Astrocyte (in vitro differentiated cells and primary cell): ENCODE measurements around the gene KLC4. TPM values are rescaled to one million over a fixed set of nuclear protein-coding genes. Genes with fewer than 3 reads are reported as not detected.

Experiments used
- DNase-seq: peaks from one replicate; pipeline ENCODE4 v3.0.0-alpha.2; 2010; ENCODE audit warnings: low read depth
- FAIRE-seq: peaks from 2 replicates; lab custom pipeline; 2011; peaks lifted over from hg19 to GRCh38; lab: Jason Lieb, UNC
- H2AFZ ChIP-seq: 2 replicates; pipeline ENCODE4 v1.6.0; 2012; ENCODE audit warnings: low read depth, low read length, inconsistent platforms
- H3K27ac ChIP-seq: 2 replicates; pipeline ENCODE4 v1.5.1; 2011; ENCODE audit warnings: low read depth, low read length, inconsistent platforms
- H3K27me3 ChIP-seq: 2 replicates; pipeline ENCODE4 v1.6.0; 2011; ENCODE audit warnings: low read length, inconsistent platforms; ENCODE audit not compliant: insufficient read depth
- H3K36me3 ChIP-seq: 2 replicates; pipeline ENCODE4 v1.5.1; 2011; ENCODE audit warnings: low read length, inconsistent platforms; ENCODE audit not compliant: insufficient read depth
- H3K4me1 ChIP-seq: 2 replicates; pipeline ENCODE4 v1.5.1; 2011; ENCODE audit warnings: low read length, inconsistent platforms; ENCODE audit not compliant: insufficient read depth
- H3K4me2 ChIP-seq: 2 replicates; pipeline ENCODE4 v1.6.0; 2012; ENCODE audit warnings: low read length, inconsistent platforms
- H3K4me3 ChIP-seq: 2 replicates; pipeline ENCODE4 v1.5.1; 2011; ENCODE audit warnings: low read depth, mild to moderate bottlenecking, low read length, inconsistent platforms; ENCODE audit not compliant: insufficient read depth
- H3K79me2 ChIP-seq: 2 replicates; pipeline ENCODE4 v1.6.0; 2012; ENCODE audit warnings: mild to moderate bottlenecking, low read length, inconsistent platforms; ENCODE audit not compliant: insufficient read depth
- H3K9ac ChIP-seq: 2 replicates; pipeline ENCODE4 v1.6.0; 2012; ENCODE audit warnings: mild to moderate bottlenecking, low read length, inconsistent platforms
- H3K9me3 ChIP-seq: 2 replicates; pipeline ENCODE4 v1.5.1; 2012; ENCODE audit warnings: low read depth, mild to moderate bottlenecking, low read length, inconsistent platforms; ENCODE audit not compliant: insufficient read depth
- H4K20me1 ChIP-seq: 2 replicates; pipeline ENCODE4 v1.6.0; 2012; ENCODE audit warnings: low read length, inconsistent platforms; ENCODE audit not compliant: insufficient read depth
- H3K27ac Mint-ChIP-seq: one replicate; pipeline ENCODE4 v1.8.0; 2021; ENCODE audit warnings: mild to moderate bottlenecking, mixed read lengths; ENCODE audit not compliant: unreplicated experiment
- H3K27me3 Mint-ChIP-seq: one replicate; pipeline ENCODE4 v1.8.0; 2021; ENCODE audit warnings: low read depth, mixed read lengths; ENCODE audit not compliant: unreplicated experiment
- H3K36me3 Mint-ChIP-seq: one replicate; pipeline ENCODE4 v1.8.0; 2021; ENCODE audit warnings: low read depth, mixed read lengths; ENCODE audit not compliant: unreplicated experiment
- H3K4me1 Mint-ChIP-seq: one replicate; pipeline ENCODE4 v1.8.0; 2021; ENCODE audit warnings: low read depth, mixed read lengths; ENCODE audit not compliant: unreplicated experiment
- H3K4me3 Mint-ChIP-seq: one replicate; pipeline ENCODE4 v1.8.0; 2021; ENCODE audit warnings: mild to moderate bottlenecking, moderate library complexity, mixed read lengths; ENCODE audit not compliant: unreplicated experiment
- H3K9me3 Mint-ChIP-seq: one replicate; pipeline ENCODE4 v1.8.0; 2021; ENCODE audit warnings: mild to moderate bottlenecking, mixed read lengths; ENCODE audit not compliant: unreplicated experiment
- EZH2 ChIP-seq: IDR thresholded peaks from 2 replicates; pipeline ENCODE4 v1.6.1; 2012; ENCODE audit warnings: mild to moderate bottlenecking, low read length, inconsistent platforms; ENCODE audit not compliant: insufficient read depth
- total RNA-seq: library from RNA; stranded (reverse); gene quantifications from 2 replicates; pipeline ENCODE4 v1.2.1, GENCODE V29; 2021
- TF ChIP-seq, protein P1 (sequence below): IDR thresholded peaks from 2 replicates; pipeline ENCODE4 v1.5.1; 2011; ENCODE audit warnings: low read depth, mild to moderate bottlenecking, inconsistent platforms, low read length, moderate library complexity; ENCODE audit not compliant: insufficient read depth

Gene KLC4
- total RNA-seq, 1 donor from 2014 or later: 35.4 TPM

DNA sequence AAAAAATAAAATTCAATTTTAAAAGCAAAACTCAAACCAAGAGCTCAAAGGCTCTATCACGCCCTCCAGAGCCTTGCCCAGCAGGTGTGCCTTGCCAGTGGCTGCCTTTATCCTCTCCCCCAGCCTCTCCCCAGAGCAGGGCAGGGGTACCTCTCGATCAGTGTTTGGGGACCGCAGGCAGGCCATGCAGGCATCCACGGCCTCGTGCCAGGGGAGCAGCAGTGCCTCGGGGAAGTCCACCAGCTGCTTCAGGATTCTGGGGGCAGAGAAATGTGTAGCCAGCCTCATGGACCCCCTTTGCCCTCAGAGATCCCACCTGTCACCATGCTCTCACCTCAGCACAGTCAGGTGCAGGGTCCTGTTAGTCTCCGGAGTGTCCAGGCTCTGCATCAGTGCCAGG, 11.4 kb upstream of the KLC4 start:
- Histone ChIP-seq H3K27ac (no peak overlapping the region), H3K9ac (no peak overlapping the region), H4K20me1 (no peaks in the 10 kb centered on the region), H3K27me3 (no peaks in the 10 kb centered on the region), H3K79me2 (peaks cover 32% of the 10 kb centered on the region), H3K4me1 (peaks cover 15% of the 10 kb centered on the region), H3K4me3 (no peak overlapping the region), H3K36me3 (peaks cover 18% of the 10 kb centered on the region), H3K4me2 (no peak overlapping the region), H3K9me3 (no peaks in the 10 kb centered on the region), H2AFZ (no peak overlapping the region)
- TF ChIP-seq, protein P1, sequence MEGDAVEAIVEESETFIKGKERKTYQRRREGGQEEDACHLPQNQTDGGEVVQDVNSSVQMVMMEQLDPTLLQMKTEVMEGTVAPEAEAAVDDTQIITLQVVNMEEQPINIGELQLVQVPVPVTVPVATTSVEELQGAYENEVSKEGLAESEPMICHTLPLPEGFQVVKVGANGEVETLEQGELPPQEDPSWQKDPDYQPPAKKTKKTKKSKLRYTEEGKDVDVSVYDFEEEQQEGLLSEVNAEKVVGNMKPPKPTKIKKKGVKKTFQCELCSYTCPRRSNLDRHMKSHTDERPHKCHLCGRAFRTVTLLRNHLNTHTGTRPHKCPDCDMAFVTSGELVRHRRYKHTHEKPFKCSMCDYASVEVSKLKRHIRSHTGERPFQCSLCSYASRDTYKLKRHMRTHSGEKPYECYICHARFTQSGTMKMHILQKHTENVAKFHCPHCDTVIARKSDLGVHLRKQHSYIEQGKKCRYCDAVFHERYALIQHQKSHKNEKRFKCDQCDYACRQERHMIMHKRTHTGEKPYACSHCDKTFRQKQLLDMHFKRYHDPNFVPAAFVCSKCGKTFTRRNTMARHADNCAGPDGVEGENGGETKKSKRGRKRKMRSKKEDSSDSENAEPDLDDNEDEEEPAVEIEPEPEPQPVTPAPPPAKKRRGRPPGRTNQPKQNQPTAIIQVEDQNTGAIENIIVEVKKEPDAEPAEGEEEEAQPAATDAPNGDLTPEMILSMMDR: no peak
- TF ChIP-seq EZH2: no peak
- DNase-seq: no peak
- Mint-ChIP-seq H3K4me3 (no peak overlapping the region), H3K27ac (no peak overlapping the region), H3K4me1 (peaks cover 20% of the 10 kb centered on the region), H3K9me3 (peaks cover 3% of the 10 kb centered on the region), H3K27me3 (no peaks in the 10 kb centered on the region), H3K36me3 (peaks cover 35% of the 10 kb centered on the region)
- no peak for FAIRE-seq

DNA sequence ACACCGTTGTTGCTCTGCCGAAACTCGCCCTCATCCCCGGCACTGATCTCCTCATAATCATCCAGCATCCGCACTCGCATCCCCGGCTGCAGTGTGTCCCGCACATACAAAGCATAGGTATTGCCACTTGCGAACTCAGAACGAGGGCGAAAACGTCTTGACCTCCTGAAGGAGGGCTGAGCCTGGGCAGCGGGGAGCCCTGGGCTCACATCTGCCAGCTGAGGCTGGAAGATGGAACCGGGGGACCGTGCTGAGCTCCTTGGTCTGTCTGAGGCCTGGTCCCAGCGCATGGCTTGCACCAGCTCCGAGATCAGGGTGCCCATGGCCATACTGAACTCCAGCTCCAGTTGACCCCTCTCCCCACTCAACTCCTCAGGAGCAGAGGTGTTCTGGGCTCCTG, 8.4 kb upstream of the KLC4 start:
- H3K36me3 Mint-ChIP-seq: peaks cover 21% of the 10 kb centered on the region
- no peak for FAIRE-seq
- Histone ChIP-seq H3K27ac (no peak overlapping the region), H2AFZ (no peak overlapping the region), H3K36me3 (peaks cover 16% of the 10 kb centered on the region), H3K4me1 (peaks cover 26% of the 10 kb centered on the region), H3K4me2 (peak overlapping the region; percentile 91), H3K9ac (no peak overlapping the region), H3K9me3 (no peaks in the 10 kb centered on the region), H4K20me1 (no peaks in the 10 kb centered on the region), H3K79me2 (peaks cover 36% of the 10 kb centered on the region), H3K27me3 (no peaks in the 10 kb centered on the region), H3K4me3 (no peak overlapping the region)
- no peaks in the 10 kb centered on the region for H3K27me3 Mint-ChIP-seq
- H3K4me1 Mint-ChIP-seq: peaks cover 25% of the 10 kb centered on the region
- peaks cover 3% of the 10 kb centered on the region for H3K9me3 Mint-ChIP-seq
- TF ChIP-seq, protein P1: no peak
- TF ChIP-seq EZH2: no peak
- DNase-seq: no peak
- H3K27ac Mint-ChIP-seq: no peak overlapping the region
- peak overlapping the region; percentile 64 for H3K4me3 Mint-ChIP-seq

DNA sequence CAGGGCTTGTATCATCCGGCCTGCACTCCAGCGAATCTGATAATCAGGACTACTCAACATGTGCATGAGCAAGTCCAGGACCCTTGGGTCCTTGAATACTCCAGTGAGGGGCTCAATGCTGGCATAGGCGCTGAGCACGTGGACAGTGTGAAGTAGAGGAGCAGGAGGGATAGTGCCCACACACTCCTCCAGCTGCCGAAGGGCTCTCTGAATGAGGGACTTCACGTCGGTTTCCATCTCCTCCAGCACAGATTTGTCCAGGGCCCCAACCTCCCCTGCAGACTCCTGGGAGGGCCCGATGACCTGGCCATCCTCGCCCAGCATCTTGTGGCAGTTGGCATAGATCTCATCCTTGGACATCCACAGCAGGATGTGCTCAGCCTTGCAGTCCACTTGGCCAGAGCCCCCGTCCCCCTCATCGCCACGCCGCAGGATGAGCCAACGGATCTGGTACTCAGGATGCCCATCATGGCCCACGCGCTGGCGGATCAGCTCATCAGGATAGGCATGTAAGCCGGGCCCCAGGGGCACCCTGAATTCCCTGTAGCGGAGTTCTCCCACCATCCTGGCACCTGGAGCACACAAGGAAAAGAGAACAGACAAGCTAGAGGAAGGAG, 7.1 kb upstream of the KLC4 start:
- no peak for FAIRE-seq

More for the DNA sequence above, 7.1 kb upstream of the KLC4 start:
- H3K9me3 Mint-ChIP-seq: peaks cover 3% of the 10 kb centered on the region
- H3K4me3 Mint-ChIP-seq: peak overlapping the region; percentile 93
- H3K4me1 ChIP-seq: peaks cover 26% of the 10 kb centered on the region
- H2AFZ ChIP-seq: no peak overlapping the region
- peak overlapping the region; percentile 64 for H3K4me3 ChIP-seq
- peak overlapping the region; percentile 91 for H3K4me2 ChIP-seq
- no peaks in the 10 kb centered on the region for H3K27me3 Mint-ChIP-seq
- no peaks in the 10 kb centered on the region for H4K20me1 ChIP-seq
- no peaks in the 10 kb centered on the region for H3K27me3 ChIP-seq
- peak overlapping the region; percentile 97 for H3K27ac Mint-ChIP-seq
- H3K79me2 ChIP-seq: peaks cover 36% of the 10 kb centered on the region
- DNase-seq: no peak
- H3K9me3 ChIP-seq: no peaks in the 10 kb centered on the region
- H3K9ac ChIP-seq: peak overlapping the region; percentile 93
- H3K36me3 ChIP-seq: peaks cover 15% of the 10 kb centered on the region
- peaks cover 25% of the 10 kb centered on the region for H3K4me1 Mint-ChIP-seq
- peaks cover 17% of the 10 kb centered on the region for H3K36me3 Mint-ChIP-seq
- no peak overlapping the region for H3K27ac ChIP-seq
- TF ChIP-seq EZH2: no peak
- TF ChIP-seq, protein P1: no peak
